NCI-H774 (cell line): ENCODE measurements around the gene DDX31.
"Not testable (repeated sequence)": the region's sequence is repeated elsewhere in the genome, so short reads cannot be mapped to it uniquely, and the experiment has no call there.

Source experiments
- DNase-seq: peaks from one replicate; lab custom pipeline; 2025; lab: John Stamatoyannopoulos, UW

The DDX31 gene

GRCh38 chr9:132669698-132670456 is at the start of gene DDX31:
Gene DDX31 (minus strand): TSS chr9:132669983. CDS start chr9:132669934, 49 bp downstream.
- DNase-seq = peak; percentile 86

- DNase-seq = not testable (repeated sequence)
Observed at GRCh38 chr9:132718381-132718928, 48.7 kb upstream of the DDX31 start.

- no peak for DNase-seq
Observed at GRCh38 chr9:132717326-132717945, 47.7 kb upstream of the DDX31 start.

- no peak for DNase-seq
Observed at GRCh38 chr9:132716007-132716406, 46.2 kb upstream of the DDX31 start.

- no peak for DNase-seq
Observed at GRCh38 chr9:132712753-132713152, 43.0 kb upstream of the DDX31 start.

GRCh38 chr9:132711846-132712245 is 42.1 kb upstream of the DDX31 start:
- no peak for DNase-seq

GRCh38 chr9:132711152-132711551 is 41.4 kb upstream of the DDX31 start:
- not testable (repeated sequence) for DNase-seq

- no peak for DNase-seq
Observed at GRCh38 chr9:132710333-132710732, 40.5 kb upstream of the DDX31 start.

- peak; percentile 82 for DNase-seq
Observed at GRCh38 chr9:132708769-132709430, 39.1 kb upstream of the DDX31 start.

GRCh38 chr9:132708239-132708638 is 38.5 kb upstream of the DDX31 start:
- DNase-seq = no peak

- no peak for DNase-seq
Observed at GRCh38 chr9:132703336-132703735, 33.6 kb upstream of the DDX31 start.

- no peak for DNase-seq
Observed at GRCh38 chr9:132702254-132702653, 32.5 kb upstream of the DDX31 start.

- DNase-seq = no peak
Observed at GRCh38 chr9:132699956-132700355, 30.2 kb upstream of the DDX31 start.

- DNase-seq = no peak
Observed at GRCh38 chr9:132698989-132699388, 29.2 kb upstream of the DDX31 start.

- no peak for DNase-seq
Observed at GRCh38 chr9:132697230-132697629, 27.4 kb upstream of the DDX31 start.

GRCh38 chr9:132694144-132694543 is 24.4 kb upstream of the DDX31 start:
- no peak for DNase-seq

GRCh38 chr9:132690696-132691095 is 20.9 kb upstream of the DDX31 start:
- no peak for DNase-seq

GRCh38 chr9:132683873-132684272 is 14.1 kb upstream of the DDX31 start:
- no peak for DNase-seq

GRCh38 chr9:132681561-132681960 is 11.8 kb upstream of the DDX31 start:
- no peak for DNase-seq

- DNase-seq = no peak
Observed at GRCh38 chr9:132679946-132680625, 10.3 kb upstream of the DDX31 start.

GRCh38 chr9:132677976-132678375 is 8.2 kb upstream of the DDX31 start:
- DNase-seq = no peak

- DNase-seq = no peak
Observed at GRCh38 chr9:132674485-132674884, 4.7 kb upstream of the DDX31 start.
